GM12874 (cell line): ENCODE measurements around the gene ADGRV1.

ENCODE experiments used
- TF ChIP-seq, protein P1 (sequence below): IDR thresholded peaks from 2 replicates; pipeline ENCODE4 v1.5.1; 2011; ENCODE audit warnings: low read depth, mild to moderate bottlenecking, control low read depth, low read length, moderate library complexity; ENCODE audit not compliant: insufficient read depth

ADGRV1 gene

DNA sequence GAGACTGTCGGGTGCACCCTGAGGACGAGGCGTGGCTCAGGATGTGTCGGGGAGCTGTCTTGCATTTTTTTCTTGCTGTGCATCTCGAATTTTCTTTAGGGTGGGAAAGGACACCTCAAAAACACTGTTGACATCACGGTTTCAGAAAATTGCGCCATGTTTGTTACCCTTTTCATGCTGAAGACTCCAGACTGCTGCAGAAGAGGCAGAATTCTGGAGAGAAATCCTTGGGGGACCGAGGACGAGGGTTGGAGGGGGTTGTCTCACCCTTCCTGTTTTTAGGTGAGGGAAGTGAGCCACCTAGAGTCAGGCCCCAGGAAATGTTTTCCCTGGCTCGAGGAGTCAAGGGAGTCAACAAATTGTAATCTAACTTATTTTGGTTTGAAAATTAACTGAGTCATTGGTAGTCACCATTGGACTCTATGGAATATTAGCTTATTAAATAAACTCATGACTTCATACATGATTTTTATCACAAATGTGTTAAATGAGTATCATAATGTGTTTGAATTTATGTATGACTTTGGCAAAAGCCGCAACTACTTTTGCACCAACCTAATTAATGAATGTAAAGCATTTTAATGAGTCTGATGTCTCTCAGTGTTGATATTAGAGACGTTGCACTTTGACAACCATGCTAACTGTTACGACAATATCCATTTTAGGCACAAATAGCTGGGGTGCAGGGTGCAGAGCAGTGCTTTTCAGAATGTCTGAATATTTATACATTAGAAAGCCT, 28.5 kb upstream of the ADGRV1 start:
- TF ChIP-seq, protein P1, sequence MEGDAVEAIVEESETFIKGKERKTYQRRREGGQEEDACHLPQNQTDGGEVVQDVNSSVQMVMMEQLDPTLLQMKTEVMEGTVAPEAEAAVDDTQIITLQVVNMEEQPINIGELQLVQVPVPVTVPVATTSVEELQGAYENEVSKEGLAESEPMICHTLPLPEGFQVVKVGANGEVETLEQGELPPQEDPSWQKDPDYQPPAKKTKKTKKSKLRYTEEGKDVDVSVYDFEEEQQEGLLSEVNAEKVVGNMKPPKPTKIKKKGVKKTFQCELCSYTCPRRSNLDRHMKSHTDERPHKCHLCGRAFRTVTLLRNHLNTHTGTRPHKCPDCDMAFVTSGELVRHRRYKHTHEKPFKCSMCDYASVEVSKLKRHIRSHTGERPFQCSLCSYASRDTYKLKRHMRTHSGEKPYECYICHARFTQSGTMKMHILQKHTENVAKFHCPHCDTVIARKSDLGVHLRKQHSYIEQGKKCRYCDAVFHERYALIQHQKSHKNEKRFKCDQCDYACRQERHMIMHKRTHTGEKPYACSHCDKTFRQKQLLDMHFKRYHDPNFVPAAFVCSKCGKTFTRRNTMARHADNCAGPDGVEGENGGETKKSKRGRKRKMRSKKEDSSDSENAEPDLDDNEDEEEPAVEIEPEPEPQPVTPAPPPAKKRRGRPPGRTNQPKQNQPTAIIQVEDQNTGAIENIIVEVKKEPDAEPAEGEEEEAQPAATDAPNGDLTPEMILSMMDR: peak; percentile 51

- TF ChIP-seq, protein P1: no peak
Observed at GRCh38 chr5:90530736-90531487, 27.7 kb upstream of the ADGRV1 start.

GRCh38 chr5:90533794-90534193, 24.8 kb upstream of the ADGRV1 start:
- TF ChIP-seq, protein P1: no peak

DNA sequence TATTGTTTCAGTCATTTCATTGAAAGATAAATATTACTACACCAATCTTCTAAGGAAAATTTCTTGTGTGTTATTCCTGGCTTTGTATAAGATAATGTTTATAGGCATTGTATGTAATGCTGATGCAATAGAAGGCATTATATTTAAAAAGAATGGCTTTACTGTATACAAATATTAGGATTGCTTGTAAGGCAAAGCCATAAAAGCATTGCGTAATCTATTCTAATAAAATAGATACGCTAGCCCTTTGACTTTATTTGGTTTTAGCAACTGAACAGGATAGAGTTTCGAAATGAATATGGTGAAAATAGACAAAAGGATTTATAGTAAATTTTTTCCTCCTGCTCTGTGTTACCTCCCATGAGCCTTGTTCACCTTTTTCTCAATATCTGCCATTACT, 23.7 kb upstream of the ADGRV1 start:
- TF ChIP-seq, protein P1: no peak

- TF ChIP-seq, protein P1: no peak
Observed at GRCh38 chr5:90542827-90543519, 15.6 kb upstream of the ADGRV1 start.

DNA sequence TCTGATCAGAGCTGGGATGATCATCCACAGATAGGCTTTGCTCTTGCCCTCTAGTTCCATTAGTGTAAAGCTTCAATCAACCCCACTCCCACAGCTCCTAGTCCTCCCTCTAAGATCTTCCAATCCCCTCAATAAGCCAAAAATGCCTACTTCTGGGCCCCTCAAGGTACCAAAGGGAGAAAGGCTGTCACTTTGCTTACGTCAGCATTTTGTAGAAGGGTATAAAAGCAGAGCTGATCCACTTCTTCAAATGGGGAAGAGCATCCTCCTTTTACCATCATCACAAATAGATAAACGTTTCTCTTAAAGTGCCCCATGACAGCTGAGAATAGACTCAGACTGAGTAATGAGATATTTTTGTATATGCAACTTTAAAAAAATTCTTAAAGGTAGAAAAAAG, 13.1 kb upstream of the ADGRV1 start:
- TF ChIP-seq, protein P1: no peak

GRCh38 chr5:90546216-90546837, 12.3 kb upstream of the ADGRV1 start:
- TF ChIP-seq, protein P1: no peak
